Measurements from ENCODE around the gene NCAPD2.
"Not testable (repeated sequence)": the region's sequence is repeated elsewhere in the genome, so short reads cannot be mapped to it uniquely, and the experiment has no call there.

The NCAPD2 gene

DNA sequence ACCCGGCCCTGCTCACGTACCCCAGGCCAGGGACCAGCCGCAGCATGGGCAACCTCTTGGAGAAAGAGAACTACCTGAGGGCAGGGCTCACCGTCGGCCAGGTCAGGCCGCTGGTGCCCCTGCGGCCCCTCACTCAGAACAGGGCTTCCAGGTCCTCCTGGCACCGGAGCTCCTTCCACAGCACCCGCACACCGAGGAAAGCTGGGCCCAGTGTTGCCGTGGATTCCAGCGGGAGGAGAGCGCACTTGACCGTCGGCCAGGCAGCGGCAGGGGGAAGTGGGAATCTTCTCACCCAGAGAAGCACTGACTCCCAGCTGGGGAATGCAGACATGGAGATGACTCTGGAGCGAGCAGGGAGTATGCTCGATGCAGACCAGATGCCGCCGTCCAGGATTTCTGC lies 15.5 kb upstream of the NCAPD2 start:
- Histone ChIP-seq H3K4me2 (no peak overlapping the region), H3K27ac (no peak overlapping the region), H3K4me3 (no peak overlapping the region), H4K20me1 (no peaks in the 10 kb centered on the region), H3K36me3 (no peaks in the 10 kb centered on the region), H3K27me3 (no peaks in the 10 kb centered on the region), H3K9ac (no peak overlapping the region), H3K9me3 (replicated peaks in 1 of 11) (peaks cover 0 to 39% (median 27%) of the 10 kb centered on the region in 11 experiments; a peak in 18 of 22 replicates), H3K4me1 (peaks cover 0 to 7% (median 0%) of the 10 kb centered on the region in 10 experiments; a peak in 3 of 20 replicates)
- TF ChIP-seq Cebpa-rat (IDR thresholded peaks at IDR 0.05), result no peak

DNA sequence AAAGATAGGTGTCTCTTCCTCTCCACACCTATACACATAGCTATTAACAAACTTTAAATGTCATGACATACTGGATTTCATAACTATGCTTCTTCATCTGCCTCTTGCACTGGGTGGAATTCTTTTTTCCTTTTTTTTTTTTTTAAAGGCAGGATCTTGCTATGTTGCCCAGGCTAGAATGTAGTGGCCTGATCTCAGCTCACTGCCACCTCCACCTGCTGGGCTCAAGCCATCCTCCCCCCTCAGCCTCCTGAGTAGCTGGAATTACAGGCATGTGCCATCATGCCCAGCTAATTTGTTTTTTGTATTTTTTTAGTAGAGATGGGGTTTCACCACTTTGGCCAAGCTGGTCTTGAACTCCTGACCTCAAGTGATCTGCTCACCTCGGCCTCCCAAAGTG lies 5.7 kb upstream of the NCAPD2 start:
- Histone ChIP-seq H3K4me3 (no peak overlapping the region), H3K4me1 (peaks cover 8 to 13% (median 11%) of the 10 kb centered on the region in 10 experiments; a peak in 19 of 20 replicates), H3K4me2 (no peak overlapping the region), H3K27ac (no peak overlapping the region), H3K36me3 (peaks cover 0 to 22% (median 17%) of the 10 kb centered on the region in 11 experiments; a peak in 18 of 22 replicates), H4K20me1 (no peaks in the 10 kb centered on the region), H3K9me3 (replicated peaks in 1 of 11) (no peaks in the 10 kb centered on the region), H3K27me3 (no peaks in the 10 kb centered on the region), H3K9ac (no peak overlapping the region)
- TF ChIP-seq Cebpa-rat (IDR thresholded peaks at IDR 0.05), result no peak

DNA sequence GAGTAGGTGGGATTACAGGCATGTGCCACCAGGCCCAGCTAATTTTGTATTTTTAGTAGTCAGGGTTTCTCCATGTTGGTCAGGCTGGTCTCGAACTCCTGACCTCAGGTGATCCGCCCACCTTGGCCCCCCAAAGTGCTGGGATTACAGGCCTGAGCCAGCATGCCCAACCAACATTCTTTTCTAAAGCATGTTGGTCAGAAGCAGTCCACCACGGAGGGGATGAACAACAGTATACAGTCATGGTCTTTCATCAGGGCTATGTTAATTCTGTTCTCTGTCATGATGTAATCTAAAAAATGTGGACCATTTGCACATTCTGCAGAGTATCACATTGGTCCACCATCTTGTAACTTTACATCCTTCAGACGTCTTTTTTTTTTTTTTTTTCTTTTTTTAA lies 4.5 kb upstream of the NCAPD2 start:
- no peak for TF ChIP-seq Cebpa-rat (IDR thresholded peaks at IDR 0.05)
- no peaks in the 10 kb centered on the region for H4K20me1 ChIP-seq
- H3K4me3 ChIP-seq, result no peak overlapping the region
- peaks cover 0 to 22% (median 17%) of the 10 kb centered on the region in 11 experiments; a peak in 18 of 22 replicates for H3K36me3 ChIP-seq
- no peak overlapping the region for H3K9ac ChIP-seq
- H3K27ac ChIP-seq, result no peak overlapping the region
- H3K4me2 ChIP-seq, result no peak overlapping the region
- no peaks in the 10 kb centered on the region for H3K9me3 ChIP-seq (replicated peaks in 1 of 11)
- H3K4me1 ChIP-seq, result peaks cover 8 to 14% (median 12%) of the 10 kb centered on the region in 10 experiments; a peak in 19 of 20 replicates
- H3K27me3 ChIP-seq, result no peaks in the 10 kb centered on the region

DNA sequence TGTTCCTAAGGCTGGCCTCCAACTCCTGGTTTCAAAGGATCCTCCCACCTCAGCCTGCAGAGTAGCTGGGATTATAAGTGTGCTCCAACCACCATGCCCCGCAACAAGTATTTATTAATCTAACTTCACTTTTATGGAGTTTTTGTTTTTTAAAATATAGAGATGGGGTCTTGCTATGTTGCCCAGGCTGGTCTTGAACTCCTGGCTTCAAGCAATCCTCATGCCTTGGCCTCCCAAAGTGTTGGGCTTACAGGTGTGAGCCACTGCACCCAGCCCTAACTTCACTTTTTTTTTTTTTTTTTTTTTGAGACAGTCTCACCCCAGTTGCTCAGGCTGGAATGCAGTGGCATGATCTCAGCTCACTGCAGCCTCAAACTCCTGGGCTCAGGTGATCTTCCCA lies 3.2 kb upstream of the NCAPD2 start:
- Histone ChIP-seq H3K4me1 (peaks cover 19 to 27% (median 24%) of the 10 kb centered on the region in 10 experiments), H3K36me3 (peaks cover 0 to 29% (median 20%) of the 10 kb centered on the region in 11 experiments; a peak in 19 of 22 replicates)
- H4K20me1 ChIP-seq; H3K9ac ChIP-seq; H3K27me3 ChIP-seq; H3K4me3 ChIP-seq; H3K4me2 ChIP-seq; H3K9me3 ChIP-seq (replicated peaks in 1 of 11); H3K27ac ChIP-seq: not testable (repeated sequence)

DNA sequence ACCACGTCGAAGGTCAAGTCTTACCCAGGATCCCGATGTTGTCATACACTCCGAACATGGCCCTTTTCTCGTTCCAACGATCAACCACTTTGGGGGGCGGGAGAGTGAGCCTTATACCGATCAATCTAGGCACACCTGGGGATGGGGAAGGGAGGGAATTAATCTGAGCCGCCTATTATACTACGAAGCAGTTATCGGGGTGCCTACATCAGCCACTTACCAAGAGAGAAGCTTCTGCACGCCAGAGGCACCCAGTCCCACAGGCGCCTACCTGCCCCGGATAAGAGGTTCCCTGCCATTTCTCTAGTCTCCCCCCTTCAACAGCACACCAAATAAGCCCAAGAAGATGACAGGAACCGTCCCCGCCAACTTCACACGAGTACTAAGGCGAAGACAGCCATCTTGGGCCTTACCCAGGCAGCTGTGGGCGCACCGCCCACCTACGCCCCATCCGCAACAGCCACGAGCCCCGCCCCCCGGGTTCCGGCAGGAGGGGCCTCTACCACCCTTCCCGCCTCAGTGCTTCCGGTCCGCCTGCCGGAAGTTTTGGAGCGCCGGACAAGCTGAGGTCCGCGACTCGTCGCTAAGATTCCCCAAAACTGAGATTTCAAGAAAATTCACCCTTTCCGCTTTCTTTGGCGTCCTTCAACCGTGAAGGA lies 935 bp upstream of the NCAPD2 start, which contains the start of gene MRPL51:
MRPL51 (minus strand) TSS at position 425 of the 659 bp plus-strand sequence; CDS start at position 299, 126 bp downstream.
- H3K36me3 ChIP-seq, result peaks cover 14 to 52% (median 41%) of the 10 kb centered on the region in 11 experiments; a peak in 21 of 22 replicates
- H3K27me3 ChIP-seq, result no peaks in the 10 kb centered on the region
- peaks cover 37 to 45% (median 42%) of the 10 kb centered on the region in 10 experiments for H3K4me1 ChIP-seq
- H3K4me2 ChIP-seq, result peak within 1 kb of the TSS; percentile 86 to 98 (median 94)
- H3K4me3 ChIP-seq, result peak within 1 kb of the TSS; percentile 66 to 88 (median 74)
- H3K27ac ChIP-seq, result peak within 1 kb of the TSS; percentile 77 to 99 (median 95)
- H4K20me1 ChIP-seq, result peaks cover 0 to 15% (median 0%) of the 10 kb centered on the region in 11 experiments; a peak in 1 of 22 replicates
- TF ChIP-seq Cebpa-rat (IDR thresholded peaks at IDR 0.05), result no peak
- H3K9me3 ChIP-seq (replicated peaks in 1 of 11), result no peaks in the 10 kb centered on the region
- peak within 1 kb of the TSS; percentile 85 to 98 (median 91) for H3K9ac ChIP-seq

DNA sequence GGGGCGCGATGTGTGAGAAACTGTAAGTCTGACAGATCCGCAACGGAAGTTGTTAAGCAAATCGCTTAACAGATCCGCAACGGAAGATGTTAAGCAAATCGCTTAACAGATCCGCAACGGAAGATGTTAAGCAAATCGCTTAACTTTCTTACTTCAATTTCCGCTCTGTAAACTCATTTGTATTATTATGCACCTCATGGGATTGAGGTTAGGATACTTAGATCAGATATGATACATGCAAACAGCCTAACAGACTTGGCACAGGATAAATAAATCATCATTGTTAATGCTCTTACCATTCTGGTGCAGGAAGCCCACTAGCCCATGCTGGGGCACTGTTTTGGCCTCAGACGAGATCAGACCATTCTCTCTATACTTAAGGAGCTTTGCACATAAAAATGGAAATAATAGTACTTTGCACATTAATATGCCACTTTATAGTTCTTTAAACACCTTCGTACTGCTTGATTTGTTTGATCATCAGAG lies 399 bp downstream of the NCAPD2 start:
- Histone ChIP-seq H3K9me3 (replicated peaks in 1 of 11) (no peaks in the 10 kb centered on the region), H3K36me3 (peaks cover 28 to 66% (median 54%) of the 10 kb centered on the region in 11 experiments), H3K4me1 (peaks cover 37 to 45% (median 42%) of the 10 kb centered on the region in 10 experiments), H3K4me2 (peak overlapping the region; percentile 86 to 98 (median 94)), H4K20me1 (peaks cover 0 to 15% (median 0%) of the 10 kb centered on the region in 11 experiments; a peak in 2 of 22 replicates), H3K27me3 (no peaks in the 10 kb centered on the region), H3K4me3 (peak overlapping the region; percentile 66 to 88 (median 74)), H3K27ac (peak overlapping the region in 9 of 11 experiments; percentile 91 to 99 (median 95); a peak in 18 of 22 replicates), H3K9ac (peak overlapping the region; percentile 51 to 98 (median 91); a peak in 21 of 22 replicates)
- no peak; a peak in 1 of 22 replicates for TF ChIP-seq Cebpa-rat (IDR thresholded peaks at IDR 0.05)

DNA sequence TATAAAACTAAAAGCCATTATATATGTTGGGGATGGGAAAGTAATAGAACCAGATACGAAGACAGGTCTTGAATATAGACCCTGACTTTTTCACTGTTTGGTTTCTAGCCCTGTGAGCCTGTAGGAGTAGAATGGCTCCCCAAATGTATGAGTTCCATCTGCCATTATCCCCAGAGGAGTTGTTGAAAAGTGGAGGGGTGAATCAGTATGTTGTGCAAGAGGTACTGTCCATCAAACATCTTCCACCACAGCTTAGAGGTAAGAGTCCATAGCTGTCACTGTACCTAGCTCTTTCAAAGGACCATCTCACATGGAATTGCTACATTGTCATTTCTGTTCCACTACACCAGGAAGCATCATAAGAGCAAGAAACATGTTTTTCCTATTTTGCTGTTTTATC lies 1.1 kb downstream of the NCAPD2 start:
- H3K36me3 ChIP-seq, result peaks cover 34 to 72% (median 61%) of the 10 kb centered on the region in 11 experiments
- H3K4me3 ChIP-seq, result peak overlapping the region; percentile 66 to 88 (median 74)
- peak overlapping the region in 9 of 11 experiments; percentile 91 to 99 (median 95); a peak in 17 of 22 replicates for H3K27ac ChIP-seq

DNA sequence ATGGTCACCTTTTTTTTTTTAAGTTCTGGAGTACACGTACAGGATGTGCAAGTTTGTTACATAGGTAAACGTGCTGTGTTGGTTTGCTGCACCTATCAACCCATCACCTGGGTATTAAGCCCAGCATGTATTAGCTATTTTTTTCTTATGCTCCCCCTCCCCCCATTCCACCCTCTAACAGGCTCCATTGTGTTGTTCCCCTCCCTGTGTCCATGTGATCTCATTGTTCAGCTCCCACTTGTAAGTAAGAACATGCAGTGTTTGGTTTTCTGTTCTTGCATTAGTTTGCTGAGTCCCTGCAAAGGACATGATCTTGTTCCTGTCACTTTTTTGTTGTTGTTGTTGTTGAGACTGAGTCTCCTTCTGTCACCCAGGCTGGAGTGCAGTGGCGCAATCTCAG lies 3.4 kb downstream of the NCAPD2 start:
- Histone ChIP-seq H3K36me3 (peaks cover 42 to 75% (median 68%) of the 10 kb centered on the region in 11 experiments), H3K4me1 (peaks cover 32 to 39% (median 36%) of the 10 kb centered on the region in 10 experiments), H3K4me2 (peak overlapping the region in 8 of 11 experiments; percentile 87 to 98 (median 94); a peak in 12 of 22 replicates), H4K20me1 (peaks cover 0 to 27% (median 0%) of the 10 kb centered on the region in 11 experiments; a peak in 5 of 22 replicates)
- H3K9me3 ChIP-seq (replicated peaks in 1 of 11); H3K27ac ChIP-seq; H3K9ac ChIP-seq; H3K27me3 ChIP-seq; H3K4me3 ChIP-seq: not testable (repeated sequence)

More for the DNA sequence above, 1.1 kb downstream of the NCAPD2 start:
- Histone ChIP-seq H4K20me1 (peaks cover 0 to 21% (median 0%) of the 10 kb centered on the region in 11 experiments; a peak in 2 of 22 replicates), H3K4me1 (peaks cover 37 to 45% (median 42%) of the 10 kb centered on the region in 10 experiments), H3K27me3 (no peaks in the 10 kb centered on the region), H3K9me3 (replicated peaks in 1 of 11) (no peaks in the 10 kb centered on the region), H3K9ac (peak overlapping the region in 10 of 11 experiments; percentile 52 to 98 (median 91); a peak in 19 of 22 replicates), H3K4me2 (peak overlapping the region; percentile 86 to 98 (median 94))
- peak in 1 of 11 experiments; percentile 33; a peak in 1 of 22 replicates for TF ChIP-seq Cebpa-rat (IDR thresholded peaks at IDR 0.05)

DNA sequence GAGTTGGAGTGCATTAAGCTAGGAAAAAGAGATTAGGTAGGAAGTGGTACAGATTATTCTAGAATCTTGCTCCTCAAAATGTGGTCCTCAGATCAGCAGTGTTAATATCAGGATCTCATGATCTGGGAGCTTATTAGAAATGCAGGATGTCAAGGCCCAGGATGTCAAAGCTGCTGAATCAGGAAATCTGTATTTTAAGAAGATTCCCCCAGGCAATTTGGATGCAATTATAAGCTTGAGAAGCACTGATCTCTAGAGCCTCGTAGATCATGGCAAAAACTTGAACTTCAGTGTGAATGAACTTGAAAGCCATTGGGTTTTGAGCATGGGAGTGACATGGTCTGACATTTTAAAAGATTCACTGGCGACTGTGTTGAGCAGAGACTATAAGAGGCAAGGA lies 6.6 kb downstream of the NCAPD2 start:
- peaks cover 18 to 24% (median 20%) of the 10 kb centered on the region in 10 experiments for H3K4me1 ChIP-seq
- no peak overlapping the region for H3K9ac ChIP-seq
- H3K36me3 ChIP-seq, result peaks cover 52 to 100% (median 96%) of the 10 kb centered on the region in 11 experiments
- no peak overlapping the region for H3K4me2 ChIP-seq
- H3K27me3 ChIP-seq, result no peaks in the 10 kb centered on the region
- peaks cover 0 to 39% (median 0%) of the 10 kb centered on the region in 11 experiments; a peak in 6 of 22 replicates for H4K20me1 ChIP-seq
- no peak overlapping the region for H3K27ac ChIP-seq
- TF ChIP-seq Cebpa-rat (IDR thresholded peaks at IDR 0.05), result no peak
- H3K9me3 ChIP-seq (replicated peaks in 1 of 11), result no peaks in the 10 kb centered on the region
- H3K4me3 ChIP-seq, result no peak overlapping the region
